HEK293 (cell line): ENCODE data around the gene NUDT9.

Experiments
- CTCF ChIA-PET: fragments of 350-600 bp; formaldehyde crosslinking; extraction: SDS; loops from one replicate; lab custom pipeline; 2021; ENCODE audit warnings: antibody characterized with exemption; lab: Yijun Ruan, JAX
- POLR2A ChIA-PET: fragments of 300-600 bp; formaldehyde crosslinking; extraction: SDS; loops from one replicate; lab custom pipeline; 2020; ENCODE audit warnings: antibody characterized with exemption, inconsistent platforms; lab: Yijun Ruan, JAX
- H3K27ac ChIP-seq: fragments of 200-500 bp; sonication (Bioruptor generic); 2 replicates; pipeline ENCODE4 v1.5.1; 2014; ENCODE audit warnings: low read depth, low read length, control low read depth, inconsistent platforms; ENCODE audit errors: extremely low read depth
- H3K36me3 ChIP-seq, 2 experiments: fragments of 200-500 bp in 1 of 2; sonication (Bioruptor generic) in 1 of 2; 1 replicate in 1 of 2; 2 replicates in 1 of 2; pipeline ENCODE4 v1.5.1; 2014 to 2017; ENCODE audit warnings: inconsistent platforms in 2 of 2, low read length in 2 of 2; ENCODE audit not compliant: control insufficient read depth in 2 of 2, insufficient read depth in 1 of 2
- H3K4me1 ChIP-seq: fragments of 200-500 bp; sonication (Bioruptor generic); 2 replicates; pipeline ENCODE4 v1.5.1; 2014; ENCODE audit warnings: mild to moderate bottlenecking, low read length, inconsistent platforms; ENCODE audit not compliant: control insufficient read depth, insufficient read depth
- H3K4me3 ChIP-seq: 2 replicates; pipeline ENCODE4 v1.5.1; 2011; ENCODE audit warnings: low read depth, mild to moderate bottlenecking, control low read depth, low read length, moderate library complexity
- H3K9me3 ChIP-seq: fragments of 200-500 bp; sonication (Bioruptor generic); 2 replicates; pipeline ENCODE4 v1.5.1; 2014; ENCODE audit warnings: low read depth, low read length, inconsistent platforms; ENCODE audit not compliant: control insufficient read depth, insufficient read depth
- BCL6B ChIP-seq: fragments of 450-650 bp; formaldehyde crosslinking; IDR thresholded peaks from 2 replicates; pipeline ENCODE4 v1.5.1; 2017; ENCODE audit warnings: missing biosample characterization, missing genetic modification characterization
- FEZF1 ChIP-seq: fragments of 450-650 bp; formaldehyde crosslinking; IDR thresholded peaks from 2 replicates; pipeline ENCODE4 v1.5.1; 2016; ENCODE audit warnings: missing biosample characterization, missing genetic modification characterization
- GLI2 ChIP-seq: fragments of 450-650 bp; formaldehyde crosslinking; IDR thresholded peaks from 2 replicates; pipeline ENCODE4; 2017; ENCODE audit warnings: missing biosample characterization, missing genetic modification characterization, low read depth, borderline replicate concordance
- GLIS2 ChIP-seq: fragments of 450-650 bp; formaldehyde crosslinking; IDR thresholded peaks from 2 replicates; pipeline ENCODE4 v1.5.1; 2016; ENCODE audit warnings: missing biosample characterization, missing genetic modification characterization
- KLF1 ChIP-seq: fragments of 450-650 bp; formaldehyde crosslinking; IDR thresholded peaks from 2 replicates; pipeline ENCODE4 v1.5.1; 2016; ENCODE audit warnings: missing biosample characterization, missing genetic modification characterization
- KLF10 ChIP-seq: fragments of 450-650 bp; IDR thresholded peaks from 2 replicates; pipeline ENCODE4 v1.5.1; 2018; ENCODE audit warnings: missing biosample characterization, mild to moderate bottlenecking, missing genetic modification characterization
- KLF17 ChIP-seq: fragments of 450-650 bp; formaldehyde crosslinking; IDR thresholded peaks from 2 replicates; pipeline ENCODE4 v1.5.1; 2016; ENCODE audit warnings: missing biosample characterization, missing genetic modification characterization
- ZBTB1 ChIP-seq: fragments of 450-650 bp; formaldehyde crosslinking; IDR thresholded peaks from 2 replicates; pipeline ENCODE4 v1.5.1; 2016; ENCODE audit warnings: missing biosample characterization, missing genetic modification characterization
- ZBTB7A ChIP-seq: fragments of 450-650 bp; formaldehyde crosslinking; IDR thresholded peaks from 2 replicates; pipeline ENCODE4 v1.5.1; 2016; ENCODE audit warnings: low read depth, missing biosample characterization, missing genetic modification characterization
- ZEB2 ChIP-seq: fragments of 450-650 bp; formaldehyde crosslinking; IDR thresholded peaks from 2 replicates; pipeline ENCODE4 v1.5.1; 2016; ENCODE audit warnings: missing biosample characterization, missing genetic modification characterization
- ZFHX2 ChIP-seq: fragments of 450-650 bp; formaldehyde crosslinking; conservative IDR thresholded peaks from 2 replicates; pipeline ENCODE4 v1.5.1; 2016; ENCODE audit warnings: missing biosample characterization, missing genetic modification characterization
- ZNF112 ChIP-seq: fragments of 450-650 bp; formaldehyde crosslinking; IDR thresholded peaks from 2 replicates; pipeline ENCODE4 v1.5.0; 2017; ENCODE audit warnings: missing biosample characterization, missing genetic modification characterization
- ZNF132 ChIP-seq: fragments of 450-650 bp; formaldehyde crosslinking; IDR thresholded peaks from 2 replicates; pipeline ENCODE4 v1.5.1; 2017; ENCODE audit warnings: missing biosample characterization, missing genetic modification characterization, borderline replicate concordance
- ZNF146 ChIP-seq: fragments of 450-650 bp; formaldehyde crosslinking; IDR thresholded peaks from 2 replicates; pipeline ENCODE4 v1.5.1; 2016; ENCODE audit warnings: missing biosample characterization, missing genetic modification characterization
- ZNF19 ChIP-seq: fragments of 450-650 bp; formaldehyde crosslinking; IDR thresholded peaks from 2 replicates; pipeline ENCODE4; 2016; ENCODE audit warnings: missing biosample characterization, missing genetic modification characterization, low read depth
- ZNF2 ChIP-seq: fragments of 450-650 bp; formaldehyde crosslinking; IDR thresholded peaks from 2 replicates; pipeline ENCODE4 v1.5.1; 2016; ENCODE audit warnings: missing biosample characterization, missing genetic modification characterization
- ZNF202 ChIP-seq: fragments of 450-650 bp; formaldehyde crosslinking; IDR thresholded peaks from 2 replicates; pipeline ENCODE4 v1.5.1; 2016; ENCODE audit warnings: missing biosample characterization, missing genetic modification characterization, borderline replicate concordance
- ZNF23 ChIP-seq: fragments of 450-650 bp; formaldehyde crosslinking; IDR thresholded peaks from 2 replicates; pipeline ENCODE4 v1.5.1; 2016; ENCODE audit warnings: missing biosample characterization, missing genetic modification characterization, borderline replicate concordance
- ZNF416 ChIP-seq: fragments of 450-650 bp; formaldehyde crosslinking; IDR thresholded peaks from 2 replicates; pipeline ENCODE4 v1.5.1; 2016; ENCODE audit warnings: missing biosample characterization, missing genetic modification characterization
- ZNF548 ChIP-seq: fragments of 450-650 bp; formaldehyde crosslinking; IDR thresholded peaks from 2 replicates; pipeline ENCODE4 v1.5.1; 2016; ENCODE audit warnings: missing biosample characterization, missing genetic modification characterization
- ZNF580 ChIP-seq: fragments of 450-650 bp; formaldehyde crosslinking; IDR thresholded peaks from 2 replicates; pipeline ENCODE4 v1.5.1; 2016; ENCODE audit warnings: missing biosample characterization, missing genetic modification characterization
- ZNF596 ChIP-seq: fragments of 450-650 bp; IDR thresholded peaks from 2 replicates; pipeline ENCODE4 v1.5.0; 2018; ENCODE audit warnings: missing biosample characterization, mild to moderate bottlenecking, missing genetic modification characterization, moderate library complexity
- ZNF658 ChIP-seq: fragments of 450-650 bp; formaldehyde crosslinking; IDR thresholded peaks from 2 replicates; pipeline ENCODE4; 2016; ENCODE audit warnings: missing biosample characterization, missing genetic modification characterization
- ZNF677 ChIP-seq: fragments of 450-650 bp; IDR thresholded peaks from 2 replicates; pipeline ENCODE4 v1.5.0; 2018; ENCODE audit warnings: missing biosample characterization, mild to moderate bottlenecking, missing genetic modification characterization, moderate library complexity
- ZNF701 ChIP-seq: fragments of 450-650 bp; formaldehyde crosslinking; IDR thresholded peaks from 2 replicates; pipeline ENCODE4 v1.5.1; 2016; ENCODE audit warnings: missing biosample characterization, missing genetic modification characterization
- ZSCAN16 ChIP-seq: fragments of 450-650 bp; formaldehyde crosslinking; IDR thresholded peaks from 2 replicates; pipeline ENCODE4 v1.5.1; 2016; ENCODE audit warnings: missing biosample characterization, missing genetic modification characterization
- TF ChIP-seq, protein P1 (sequence below): fragments of 450-650 bp; formaldehyde crosslinking; IDR thresholded peaks from 2 replicates; pipeline ENCODE4 v1.5.1; 2017; ENCODE audit warnings: missing biosample characterization, mild to moderate bottlenecking, missing genetic modification characterization, moderate library complexity
- TF ChIP-seq, protein P2 (sequence below): fragments of 450-650 bp; formaldehyde crosslinking; IDR thresholded peaks from 2 replicates; pipeline ENCODE4 v1.5.1; 2017; ENCODE audit warnings: missing biosample characterization, missing genetic modification characterization

Gene NUDT9

DNA sequence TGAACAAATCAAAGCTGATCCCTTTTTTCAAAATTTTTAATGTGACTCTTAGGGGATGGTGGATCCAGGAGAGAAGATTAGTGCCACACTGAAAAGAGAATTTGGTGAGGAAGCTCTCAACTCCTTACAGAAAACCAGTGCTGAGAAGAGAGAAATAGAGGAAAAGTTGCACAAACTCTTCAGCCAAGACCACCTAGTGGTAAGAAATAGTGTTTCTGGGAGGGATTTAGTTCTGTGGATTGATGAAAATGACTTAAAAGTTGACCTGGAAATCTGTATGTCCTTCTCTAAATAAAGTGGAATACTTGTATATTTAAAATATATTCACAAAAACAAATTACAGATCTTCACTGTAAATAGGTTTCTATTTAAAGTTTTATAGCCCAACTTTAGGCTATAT, 29.2 kb downstream of the NUDT9 start:
- no peaks in the 10 kb centered on the region for H3K4me1 ChIP-seq
- TF ChIP-seq ZNF19 (tag by site-specific recombination) (no peak), KLF10 (tag by site-specific recombination) (no peak), BCL6B (tag by site-specific recombination) (no peak), ZNF132 (tag by site-specific recombination) (no peak), ZBTB1 (tag by site-specific recombination) (no peak), ZNF658 (tag by site-specific recombination) (no peak), ZEB2 (no peak)
- TF ChIP-seq, protein P1, sequence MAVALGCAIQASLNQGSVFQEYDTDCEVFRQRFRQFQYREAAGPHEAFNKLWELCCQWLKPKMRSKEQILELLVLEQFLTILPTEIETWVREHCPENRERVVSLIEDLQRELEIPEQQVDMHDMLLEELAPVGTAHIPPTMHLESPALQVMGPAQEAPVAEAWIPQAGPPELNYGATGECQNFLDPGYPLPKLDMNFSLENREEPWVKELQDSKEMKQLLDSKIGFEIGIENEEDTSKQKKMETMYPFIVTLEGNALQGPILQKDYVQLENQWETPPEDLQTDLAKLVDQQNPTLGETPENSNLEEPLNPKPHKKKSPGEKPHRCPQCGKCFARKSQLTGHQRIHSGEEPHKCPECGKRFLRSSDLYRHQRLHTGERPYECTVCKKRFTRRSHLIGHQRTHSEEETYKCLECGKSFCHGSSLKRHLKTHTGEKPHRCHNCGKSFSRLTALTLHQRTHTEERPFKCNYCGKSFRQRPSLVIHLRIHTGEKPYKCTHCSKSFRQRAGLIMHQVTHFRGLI (tag by site-specific recombination): no peak
- TF ChIP-seq, protein P2, sequence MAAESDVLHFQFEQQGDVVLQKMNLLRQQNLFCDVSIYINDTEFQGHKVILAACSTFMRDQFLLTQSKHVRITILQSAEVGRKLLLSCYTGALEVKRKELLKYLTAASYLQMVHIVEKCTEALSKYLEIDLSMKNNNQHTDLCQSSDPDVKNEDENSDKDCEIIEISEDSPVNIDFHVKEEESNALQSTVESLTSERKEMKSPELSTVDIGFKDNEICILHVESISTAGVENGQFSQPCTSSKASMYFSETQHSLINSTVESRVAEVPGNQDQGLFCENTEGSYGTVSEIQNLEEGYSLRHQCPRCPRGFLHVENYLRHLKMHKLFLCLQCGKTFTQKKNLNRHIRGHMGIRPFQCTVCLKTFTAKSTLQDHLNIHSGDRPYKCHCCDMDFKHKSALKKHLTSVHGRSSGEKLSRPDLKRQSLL: no peak

GRCh38 chr4:87458913-87459312, 36.5 kb downstream of the NUDT9 start:
- ChIA-PET POLR2A (no interaction called here), CTCF (interaction anchor here (0.6 kb wide), 1 partner anchor 10 kb away, joined by 3 read pairs; no protein-coding TSS in a partner anchor)
- no peaks in the 10 kb centered on the region for H3K9me3 ChIP-seq
- no peak overlapping the region for H3K4me3 ChIP-seq
- peaks cover 0 to 21% of the 10 kb centered on the region in 2 experiments; a peak in 2 of 3 replicates for H3K36me3 ChIP-seq
- H3K4me1 ChIP-seq: 0 out of 2 replicates have a peak, but pooled peaks cover 2% of the 10 kb centered on the region
- TF ChIP-seq ZBTB1 (tag by site-specific recombination) (no peak), ZNF2 (no peak), ZNF548 (no peak), KLF1 (no peak), ZNF112 (no peak), ZNF677 (tag by site-specific recombination) (no peak), ZNF580 (tag by site-specific recombination) (0 out of 2 replicates have a peak, but pooled peaks have one; percentile 43), ZNF146 (peak; percentile 89), ZNF202 (tag by site-specific recombination) (no peak), ZNF701 (no peak)
- no peak overlapping the region for H3K27ac ChIP-seq

More for the DNA sequence above, 29.2 kb downstream of the NUDT9 start:
- Histone ChIP-seq H3K27ac (no peak overlapping the region), H3K36me3 (peaks cover 4 to 30% of the 10 kb centered on the region in 2 experiments; a peak in 2 of 3 replicates), H3K4me3 (no peak overlapping the region), H3K9me3 (no peaks in the 10 kb centered on the region)
- POLR2A ChIA-PET: no interaction called here
- CTCF ChIA-PET: interaction anchor here (1.2 kb wide), 1 partner anchor 14 kb away, joined by 3 read pairs; no protein-coding TSS in a partner anchor

DNA sequence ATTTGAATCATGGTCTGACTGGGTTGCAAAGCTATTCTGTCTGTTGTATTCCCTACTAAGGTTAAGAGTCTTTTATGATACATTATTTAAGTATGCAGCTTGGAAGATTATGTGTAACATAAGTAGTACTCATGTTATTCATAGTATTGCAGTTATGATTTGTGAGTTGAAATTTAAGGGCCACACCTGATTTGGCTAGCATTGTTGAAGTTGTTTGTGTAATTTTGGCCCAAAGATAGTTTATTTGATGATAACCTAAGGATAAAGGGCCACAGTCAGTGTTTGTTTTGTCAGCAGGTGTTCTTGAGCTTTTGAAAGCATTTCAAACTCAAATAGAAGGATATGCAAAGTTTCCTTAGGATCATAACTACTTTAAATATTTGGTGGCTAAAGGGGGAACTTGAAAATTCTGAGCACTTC, 38.9 kb downstream of the NUDT9 start:
- Histone ChIP-seq H3K4me3 (no peak overlapping the region), H3K36me3 (peaks cover 0 to 16% of the 10 kb centered on the region in 2 experiments; a peak in 1 of 3 replicates), H3K27ac (no peak overlapping the region), H3K4me1 (0 out of 2 replicates have a peak, but pooled peaks cover 2% of the 10 kb centered on the region), H3K9me3 (no peaks in the 10 kb centered on the region)
- POLR2A ChIA-PET: no interaction called here
- CTCF ChIA-PET: interaction anchor here (0.6 to 1.0 kb wide), 3 partner anchors 108 to 562 kb away, joined by 3 read pairs; no protein-coding TSS in a partner anchor
- TF ChIP-seq ZNF23 (tag by site-specific recombination) (no peak), GLIS2 (tag by site-specific recombination) (no peak), ZNF596 (tag by site-specific recombination) (no peak), ZFHX2 (tag by site-specific recombination) (no peak), GLI2 (tag by site-specific recombination) (no peak), FEZF1 (tag by site-specific recombination) (peak; percentile 53), ZNF416 (tag by site-specific recombination) (no peak), ZSCAN16 (tag by site-specific recombination) (no peak), ZBTB7A (no peak), KLF17 (tag by site-specific recombination) (no peak)
